ENCODE measurements around the gene IFT43. TPM values are rescaled to one million over a fixed set of nuclear protein-coding genes. Genes with fewer than 3 reads are reported as not detected.
A peak's percentile ranks its signal among the peaks of the same experiment; 100 is the strongest.

The IFT43 gene
- total RNA-seq, 2 experiments from 2014 or later: 4.5 TPM

DNA sequence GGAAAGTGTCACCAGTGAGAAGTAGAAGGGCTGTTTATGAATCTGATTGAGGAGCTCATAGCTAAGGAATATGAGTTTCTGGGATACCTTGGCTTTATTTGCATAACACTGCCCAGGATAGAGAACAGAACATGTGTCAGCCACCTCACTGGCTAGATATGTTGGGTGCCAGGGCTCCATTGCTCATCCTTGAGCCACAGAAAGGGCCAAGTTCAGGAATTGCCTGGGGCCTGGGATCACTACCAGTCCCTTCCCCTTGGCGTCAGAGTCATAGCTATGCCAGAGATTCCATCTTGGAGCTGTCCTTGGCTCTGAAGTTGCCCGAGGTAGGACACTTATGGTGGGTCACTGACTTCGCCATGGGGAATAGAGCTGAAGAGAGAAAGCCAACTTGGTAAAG, 49.0 kb downstream of the IFT43 start:
- no peak overlapping the region for H3K27ac Mint-ChIP-seq
- H3K9me3 Mint-ChIP-seq: no peaks in the 10 kb centered on the region
- H3K36me3 Mint-ChIP-seq (ENCODE audit: low read depth): no peaks in the 10 kb centered on the region
- H3K27me3 Mint-ChIP-seq: no peaks in the 10 kb centered on the region
- no peak overlapping the region for H3K4me3 Mint-ChIP-seq
- no peaks in the 10 kb centered on the region for H3K4me1 Mint-ChIP-seq
- POLR2A ChIA-PET: no interaction called here
- CTCF ChIA-PET: interaction anchor here (1.3 kb wide), 1 partner anchor 353 kb away, joined by 4 read pairs; no protein-coding TSS in a partner anchor
- DNase-seq: no peak

DNA sequence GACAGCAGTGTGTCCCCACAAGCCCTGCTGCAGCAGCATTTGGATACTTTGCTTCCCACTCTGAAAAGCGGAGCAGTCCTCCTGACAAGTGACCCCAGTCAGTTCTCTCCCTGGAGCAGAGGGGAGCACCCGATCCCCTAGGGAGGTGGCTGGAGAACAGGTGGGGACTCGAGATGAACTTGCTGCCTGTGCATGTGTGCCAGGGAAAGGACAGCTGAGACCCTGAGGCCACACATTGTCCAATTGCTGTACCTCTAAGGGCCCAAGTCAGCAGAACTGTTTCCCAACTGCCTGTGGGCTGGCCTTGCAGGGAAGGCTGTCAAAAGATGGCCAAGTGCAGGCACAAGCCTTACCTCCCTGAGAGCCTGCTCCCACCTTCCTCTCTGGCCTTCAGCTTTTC, 55.1 kb downstream of the IFT43 start:
- Mint-ChIP-seq H3K27ac (no peak overlapping the region), H3K27me3 (no peaks in the 10 kb centered on the region), H3K9me3 (no peaks in the 10 kb centered on the region), H3K4me1 (no peaks in the 10 kb centered on the region), H3K4me3 (no peak overlapping the region), H3K36me3 (ENCODE audit: low read depth) (no peaks in the 10 kb centered on the region)
- CTCF ChIA-PET: interaction anchor here (0.9 kb wide), 1 partner anchor 17 kb away, joined by 3 read pairs; no protein-coding TSS in a partner anchor
- no peak for DNase-seq
- POLR2A ChIA-PET: no interaction called here

DNA sequence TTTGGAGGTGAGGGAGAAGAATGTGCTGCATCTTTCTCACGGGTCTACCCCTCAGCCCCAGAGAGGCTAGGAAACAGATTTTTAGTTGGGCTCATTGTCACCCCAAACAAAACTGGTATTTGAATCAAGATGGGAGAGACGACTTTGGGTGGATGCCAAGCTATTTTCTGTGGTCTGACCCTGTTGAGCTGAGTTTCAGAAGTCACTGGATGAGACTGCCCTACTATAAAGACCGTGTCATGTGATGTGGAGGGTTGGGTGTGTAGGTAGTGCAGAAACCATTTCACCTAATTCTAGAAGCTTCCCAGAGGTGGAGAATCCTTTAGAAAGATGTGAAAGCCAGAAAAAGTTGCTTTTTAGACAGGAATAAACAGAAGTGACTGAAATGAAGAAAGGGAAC, 60.2 kb downstream of the IFT43 start:
- Mint-ChIP-seq H3K4me1 (peaks cover 2% of the 10 kb centered on the region), H3K36me3 (ENCODE audit: low read depth) (no peaks in the 10 kb centered on the region), H3K9me3 (no peaks in the 10 kb centered on the region), H3K27me3 (no peaks in the 10 kb centered on the region), H3K4me3 (no peak overlapping the region), H3K27ac (peak overlapping the region; percentile 32)
- CTCF ChIA-PET: interaction anchor here (1.0 kb wide), 1 partner anchor 341 kb away, joined by 3 read pairs; no protein-coding TSS in a partner anchor
- POLR2A ChIA-PET: no interaction called here
- no peak for DNase-seq

DNA sequence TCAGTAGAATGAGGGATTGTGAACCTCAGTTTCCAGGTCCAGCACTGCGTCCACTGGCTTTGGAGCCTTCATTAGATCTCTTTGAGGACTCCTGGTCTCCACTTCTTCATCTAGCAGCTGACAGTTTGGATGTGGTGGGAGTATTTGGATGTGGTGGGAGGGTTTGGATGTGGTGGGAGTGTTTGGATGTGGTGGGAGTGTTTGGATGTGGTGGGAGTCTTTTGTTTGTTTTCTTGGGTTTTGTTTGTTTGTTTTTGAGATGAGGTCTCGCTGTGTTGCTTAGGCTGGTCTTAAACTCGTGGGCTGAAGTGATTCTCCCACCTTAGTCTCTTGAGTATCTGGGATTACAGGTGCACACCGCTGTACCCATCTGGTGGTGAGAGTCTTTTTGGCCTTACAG, 64.7 kb downstream of the IFT43 start:
- ChIA-PET CTCF (interaction anchor here (0.6 to 2.0 kb wide), 8 partner anchors 18 to 362 kb away, joined by 3 to 12 read pairs (median 4); no protein-coding TSS in a partner anchor), POLR2A (no interaction called here)
- H3K27me3 Mint-ChIP-seq: no peaks in the 10 kb centered on the region
- H3K4me3 Mint-ChIP-seq: no peak overlapping the region
- H3K36me3 Mint-ChIP-seq (ENCODE audit: low read depth): no peaks in the 10 kb centered on the region
- no peak overlapping the region for H3K27ac Mint-ChIP-seq
- DNase-seq: no peak
- no peaks in the 10 kb centered on the region for H3K9me3 Mint-ChIP-seq
- H3K4me1 Mint-ChIP-seq: peaks cover 2% of the 10 kb centered on the region

DNA sequence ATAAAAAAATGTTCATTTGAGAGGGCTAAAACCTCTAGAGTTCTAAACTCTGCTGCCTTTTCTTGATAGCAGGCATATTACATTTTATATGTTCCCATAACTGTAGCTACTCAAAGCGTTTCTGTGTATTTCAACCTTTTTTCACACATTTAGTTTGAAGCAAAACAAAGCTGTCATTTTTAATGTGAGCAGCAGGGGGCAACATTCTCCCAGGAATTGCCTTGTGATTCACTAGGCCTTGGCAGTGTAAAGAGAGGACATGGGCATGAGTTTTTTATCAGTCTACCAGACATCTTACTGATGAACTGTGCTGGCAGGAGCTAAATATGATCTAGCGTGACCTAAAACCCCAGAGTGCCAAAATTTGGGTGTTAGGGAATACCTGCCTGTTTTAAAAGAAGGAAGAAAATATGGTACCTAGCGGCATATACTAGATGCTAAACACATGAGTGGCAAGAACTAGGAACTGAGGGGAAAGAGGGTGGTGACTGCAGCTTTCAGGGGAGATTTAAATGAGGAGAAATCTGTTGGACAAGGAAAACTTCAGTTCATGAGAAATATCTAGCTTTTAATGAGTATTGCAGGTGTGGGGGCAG, 65.3 kb downstream of the IFT43 start:
- peak; percentile 71 for DNase-seq
- H3K4me1 Mint-ChIP-seq: peaks cover 1% of the 10 kb centered on the region
- CTCF ChIA-PET: interaction anchor here (0.6 to 2.0 kb wide), 10 partner anchors 17 to 747 kb away, joined by 3 to 12 read pairs (median 3); no protein-coding TSS in a partner anchor
- H3K9me3 Mint-ChIP-seq: no peaks in the 10 kb centered on the region
- no peak overlapping the region for H3K4me3 Mint-ChIP-seq
- no peak overlapping the region for H3K27ac Mint-ChIP-seq
- no peaks in the 10 kb centered on the region for H3K27me3 Mint-ChIP-seq
- H3K36me3 Mint-ChIP-seq (ENCODE audit: low read depth): no peaks in the 10 kb centered on the region
- POLR2A ChIA-PET: no interaction called here

DNA sequence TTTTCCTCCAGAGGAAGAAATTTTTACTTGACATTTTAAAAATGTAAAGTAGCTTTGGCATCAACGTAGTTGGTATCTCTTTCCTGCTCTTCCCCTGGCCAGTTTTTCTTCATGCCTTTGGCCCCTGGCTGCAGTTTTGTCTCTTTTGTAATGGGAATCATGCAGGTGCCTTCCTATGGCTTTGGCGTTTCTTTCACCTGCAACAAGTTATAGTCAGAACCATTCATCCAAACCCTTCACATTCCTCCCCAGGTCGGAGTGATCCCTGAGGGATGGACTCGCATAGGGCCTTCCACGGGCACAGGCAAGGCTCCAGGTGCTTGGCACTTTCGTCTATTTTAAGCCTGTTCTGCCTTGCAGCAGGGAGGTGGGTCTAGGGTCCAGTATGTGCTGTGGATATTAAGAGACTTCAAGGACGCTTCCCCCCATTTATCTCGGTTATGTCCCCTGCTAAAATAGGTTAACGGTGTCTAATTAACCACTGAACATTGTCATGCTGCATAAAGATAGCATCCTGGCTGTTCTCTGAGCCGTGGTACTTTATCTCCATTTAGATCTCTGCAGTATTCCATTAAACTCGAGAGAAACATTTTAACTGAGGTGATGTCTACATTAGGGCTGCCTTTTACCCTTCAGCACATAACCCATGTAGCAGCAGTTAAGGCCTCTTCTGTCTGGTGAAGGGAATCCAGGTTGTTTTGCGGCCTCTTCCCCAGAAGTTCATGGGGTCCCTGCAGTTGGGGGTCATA, 66.3 kb downstream of the IFT43 start:
- no peaks in the 10 kb centered on the region for H3K27me3 Mint-ChIP-seq
- CTCF ChIA-PET: interaction anchor here (0.6 to 1.7 kb wide), 7 partner anchors 16 to 748 kb away, joined by 3 to 6 read pairs (median 3); no protein-coding TSS in a partner anchor
- no peaks in the 10 kb centered on the region for H3K9me3 Mint-ChIP-seq
- no peaks in the 10 kb centered on the region for H3K36me3 Mint-ChIP-seq (ENCODE audit: low read depth)
- H3K27ac Mint-ChIP-seq: no peak overlapping the region
- POLR2A ChIA-PET: no interaction called here
- H3K4me1 Mint-ChIP-seq: no peaks in the 10 kb centered on the region
- DNase-seq: no peak
- no peak overlapping the region for H3K4me3 Mint-ChIP-seq

DNA sequence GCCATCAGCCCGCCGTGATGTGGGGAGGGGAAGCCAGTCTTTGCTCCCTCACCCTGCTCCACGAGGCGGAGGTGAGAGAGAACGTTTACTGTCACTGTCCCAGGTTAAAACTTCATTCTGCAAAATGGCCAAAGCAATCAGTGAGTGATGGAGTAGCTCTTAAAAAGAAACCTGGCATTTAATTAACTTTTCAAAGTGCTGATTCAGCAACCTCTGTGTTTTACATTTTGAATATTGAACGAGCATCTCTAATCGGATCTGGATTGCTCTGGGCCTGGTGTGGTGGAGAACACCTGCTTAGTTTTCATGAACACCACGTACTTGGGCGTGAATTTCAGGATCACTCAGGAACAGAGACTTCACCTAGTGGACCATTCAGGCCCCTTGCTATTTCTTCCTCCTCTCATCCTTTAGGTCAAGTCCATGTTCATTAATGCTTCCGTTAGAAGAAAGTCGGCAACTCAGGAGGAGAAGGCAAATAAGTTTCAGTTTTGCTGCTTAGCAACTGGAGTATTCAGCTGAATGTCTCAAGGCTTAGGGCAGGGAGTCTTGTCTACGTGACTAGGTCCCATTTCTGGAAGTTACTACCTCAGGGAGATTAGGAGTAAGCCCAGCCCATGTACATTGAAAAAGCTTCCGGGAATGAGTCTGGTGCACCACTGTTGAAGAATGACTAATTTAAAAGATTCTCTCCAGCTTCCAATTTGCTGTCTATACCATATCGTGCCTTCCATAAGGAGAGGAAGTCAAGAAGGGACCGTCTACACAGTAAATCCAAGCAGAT, 68.2 kb downstream of the IFT43 start:
- Mint-ChIP-seq H3K27ac (no peak overlapping the region), H3K36me3 (ENCODE audit: low read depth) (no peaks in the 10 kb centered on the region), H3K4me3 (no peak overlapping the region), H3K9me3 (no peaks in the 10 kb centered on the region), H3K4me1 (no peaks in the 10 kb centered on the region), H3K27me3 (no peaks in the 10 kb centered on the region)
- POLR2A ChIA-PET: no interaction called here
- CTCF ChIA-PET: interaction anchor here (1.0 to 1.4 kb wide), 2 partner anchors 15 to 299 kb away, joined by 3 read pairs; no protein-coding TSS in a partner anchor
- DNase-seq: no peak

DNA sequence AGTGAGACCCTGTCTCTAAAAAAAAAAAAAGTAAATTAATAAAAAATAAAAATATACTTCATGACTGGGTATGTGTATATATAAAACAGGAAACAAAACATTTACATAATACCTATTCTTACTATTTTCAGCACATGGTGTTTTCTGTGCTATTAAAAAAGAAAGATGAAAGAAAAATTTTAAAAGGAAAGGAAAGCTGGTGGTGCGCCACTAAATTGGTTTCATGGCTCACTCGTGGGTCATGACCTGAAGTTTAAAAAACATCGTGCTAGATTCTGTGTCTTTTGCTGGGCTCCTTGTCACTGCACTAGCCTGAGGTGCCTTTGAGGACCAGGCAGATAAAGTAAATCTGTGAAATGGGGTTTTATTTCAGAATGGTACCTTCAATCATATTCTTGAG, 69.8 kb downstream of the IFT43 start:
- no peaks in the 10 kb centered on the region for H3K4me1 Mint-ChIP-seq
- H3K27ac Mint-ChIP-seq: no peak overlapping the region
- no peaks in the 10 kb centered on the region for H3K9me3 Mint-ChIP-seq
- H3K36me3 Mint-ChIP-seq (ENCODE audit: low read depth): no peaks in the 10 kb centered on the region
- no peak for DNase-seq
- CTCF ChIA-PET: no interaction called here
- no peaks in the 10 kb centered on the region for H3K27me3 Mint-ChIP-seq
- no peak overlapping the region for H3K4me3 Mint-ChIP-seq
- POLR2A ChIA-PET: no interaction called here

DNA sequence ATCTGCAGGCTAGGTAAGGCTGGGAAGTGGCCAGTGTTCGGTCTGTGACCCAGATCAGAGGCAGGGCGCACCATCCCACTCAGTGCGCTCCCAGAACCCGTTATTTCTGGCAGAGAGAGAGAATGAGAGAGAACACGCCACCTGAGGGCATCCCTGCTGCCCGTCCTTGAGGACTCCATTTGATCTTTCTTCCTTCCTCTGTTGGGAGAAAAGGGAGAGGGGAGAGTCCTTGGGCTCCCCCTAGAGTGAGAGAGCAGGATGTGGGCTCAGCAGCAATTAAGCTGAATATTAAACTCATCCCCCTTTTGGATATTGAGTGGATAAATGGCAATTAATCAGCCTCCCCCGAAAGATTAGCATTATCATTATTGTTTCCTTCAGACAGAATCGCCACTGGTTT, 70.6 kb downstream of the IFT43 start:
- Mint-ChIP-seq H3K9me3 (no peaks in the 10 kb centered on the region), H3K4me1 (no peaks in the 10 kb centered on the region), H3K4me3 (no peak overlapping the region), H3K27me3 (no peaks in the 10 kb centered on the region), H3K36me3 (ENCODE audit: low read depth) (no peaks in the 10 kb centered on the region), H3K27ac (no peak overlapping the region)
- ChIA-PET POLR2A (no interaction called here), CTCF (interaction anchor here (0.5 kb wide), 1 partner anchor 302 kb away, joined by 3 read pairs; no protein-coding TSS in a partner anchor)
- DNase-seq: no peak

DNA sequence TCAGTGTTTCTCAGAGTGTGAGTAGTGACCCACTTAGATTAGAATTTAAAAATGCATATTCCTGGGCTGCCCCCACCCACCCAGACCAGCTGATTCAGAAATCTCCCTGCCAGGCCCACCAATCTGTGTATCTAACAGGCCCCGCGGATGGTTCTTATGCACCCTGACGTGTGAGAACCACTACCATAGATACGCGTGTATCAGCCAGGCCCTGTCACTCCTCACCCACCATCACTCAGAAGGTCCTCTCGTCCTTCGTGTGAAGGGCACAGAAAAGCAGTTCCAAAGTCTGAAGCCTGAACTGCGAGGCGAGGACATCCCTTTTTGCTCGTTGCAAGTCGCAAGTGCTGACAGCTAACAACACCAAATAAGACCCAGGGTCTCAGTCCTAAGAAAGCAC, 72.4 kb downstream of the IFT43 start:
- Mint-ChIP-seq H3K4me1 (no peaks in the 10 kb centered on the region), H3K4me3 (no peak overlapping the region), H3K27me3 (no peaks in the 10 kb centered on the region), H3K27ac (no peak overlapping the region), H3K36me3 (ENCODE audit: low read depth) (no peaks in the 10 kb centered on the region), H3K9me3 (no peaks in the 10 kb centered on the region)
- POLR2A ChIA-PET: no interaction called here
- no peak for DNase-seq
- CTCF ChIA-PET: no interaction called here

DNA sequence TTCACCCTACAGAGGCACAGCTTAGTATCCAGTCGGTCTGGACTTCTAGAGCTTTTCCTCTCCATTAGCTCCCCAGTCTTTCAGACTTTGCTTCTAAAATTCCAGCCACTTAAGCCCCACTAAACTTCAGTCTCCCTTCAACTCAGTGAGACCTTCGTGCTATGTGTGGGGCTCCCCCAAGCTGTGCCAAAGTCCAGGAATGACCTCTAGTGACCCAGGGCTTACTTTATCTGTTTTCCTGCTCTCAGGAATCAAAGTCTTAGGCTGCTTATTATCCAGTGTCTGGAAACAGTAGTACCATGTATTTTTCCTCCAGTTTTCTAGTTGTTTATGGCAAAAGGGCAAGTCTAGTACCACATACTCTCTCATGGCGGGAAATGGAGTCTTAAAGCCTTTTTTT, 77.8 kb downstream of the IFT43 start:
- H3K4me1 Mint-ChIP-seq: no peaks in the 10 kb centered on the region
- H3K9me3 Mint-ChIP-seq: no peaks in the 10 kb centered on the region
- H3K27ac Mint-ChIP-seq: no peak overlapping the region
- no peak overlapping the region for H3K4me3 Mint-ChIP-seq
- CTCF ChIA-PET: interaction anchor here (0.6 kb wide), 1 partner anchor 251 kb away, joined by 3 read pairs; no protein-coding TSS in a partner anchor
- H3K27me3 Mint-ChIP-seq: no peaks in the 10 kb centered on the region
- DNase-seq: no peak
- H3K36me3 Mint-ChIP-seq (ENCODE audit: low read depth): no peaks in the 10 kb centered on the region
- POLR2A ChIA-PET: no interaction called here

DNA sequence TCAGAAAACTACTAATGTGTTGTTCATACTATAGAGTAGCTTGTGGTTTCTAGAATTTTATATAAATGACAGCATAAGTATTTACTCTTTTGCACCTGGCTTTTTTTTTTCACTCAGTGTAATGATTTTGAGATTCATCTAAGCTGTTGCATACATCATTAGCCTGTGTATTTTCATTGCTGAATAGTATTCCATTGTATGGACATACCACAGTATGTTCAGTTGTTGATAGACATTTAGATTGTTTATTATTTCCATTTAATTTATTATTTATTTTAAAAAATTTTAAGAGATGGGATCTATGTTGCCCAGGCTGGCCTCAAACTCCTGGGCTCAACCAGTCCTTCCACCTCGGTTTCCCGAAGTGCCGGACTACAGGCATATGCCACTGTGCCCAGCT, 80.0 kb downstream of the IFT43 start:
- ChIA-PET CTCF (no interaction called here), POLR2A (no interaction called here)
- no peak overlapping the region for H3K27ac Mint-ChIP-seq
- H3K36me3 Mint-ChIP-seq (ENCODE audit: low read depth): no peaks in the 10 kb centered on the region
- no peaks in the 10 kb centered on the region for H3K4me1 Mint-ChIP-seq
- no peak for DNase-seq
- H3K4me3 Mint-ChIP-seq: no peak overlapping the region
- H3K9me3 Mint-ChIP-seq: no peaks in the 10 kb centered on the region
- H3K27me3 Mint-ChIP-seq: no peaks in the 10 kb centered on the region

DNA sequence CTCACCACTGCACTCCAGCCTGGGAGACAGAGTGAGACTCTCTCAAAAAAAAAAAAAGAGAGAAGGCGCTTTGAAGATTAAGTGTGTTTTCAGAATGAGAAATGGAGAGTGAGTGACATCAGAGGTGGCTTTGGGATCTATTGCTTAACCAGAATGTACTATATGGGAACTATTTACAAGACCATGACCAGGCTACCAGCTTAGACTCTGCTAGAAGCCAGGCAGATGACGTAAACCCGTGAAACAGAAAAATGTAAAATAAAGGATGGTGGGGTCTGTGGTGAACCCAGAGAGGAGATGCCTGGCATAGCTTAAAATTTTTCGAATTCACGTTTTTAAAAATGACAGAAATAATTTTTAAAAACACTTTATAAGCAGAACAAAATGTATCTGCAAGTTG, 82.0 kb downstream of the IFT43 start:
- CTCF ChIA-PET: interaction anchor here (0.6 to 1.1 kb wide), 2 partner anchors 17 to 562 kb away, joined by 3 to 6 read pairs; no protein-coding TSS in a partner anchor
- Mint-ChIP-seq H3K9me3 (no peaks in the 10 kb centered on the region), H3K27ac (no peak overlapping the region), H3K36me3 (ENCODE audit: low read depth) (no peaks in the 10 kb centered on the region), H3K4me1 (no peaks in the 10 kb centered on the region), H3K27me3 (no peaks in the 10 kb centered on the region), H3K4me3 (no peak overlapping the region)
- no peak for DNase-seq
- POLR2A ChIA-PET: no interaction called here
